IPS DF 6.9 (cell line): ENCODE results near the gene CFAP65.

Experiments used
- DNase-seq: peaks from one replicate; pipeline ENCODE4 v3.0.0-alpha.2; 2013; ENCODE audit warnings: low read depth, low spot score
- H3K27ac ChIP-seq: one replicate; pipeline ENCODE4 v1.5.1; 2013; ENCODE audit warnings: low read length, control low read depth
- H3K27me3 ChIP-seq: 2 replicates; pipeline ENCODE4 v1.6.1; 2013; ENCODE audit warnings: mild to moderate bottlenecking, low read length; ENCODE audit not compliant: control insufficient read depth, insufficient read depth
- H3K36me3 ChIP-seq: 2 replicates; pipeline ENCODE4 v1.6.1; 2013; ENCODE audit warnings: low read length; ENCODE audit not compliant: control insufficient read depth, insufficient read depth
- H3K4me1 ChIP-seq: 2 replicates; pipeline ENCODE4 v1.6.1; 2013; ENCODE audit warnings: low read length; ENCODE audit not compliant: control insufficient read depth, insufficient read depth
- H3K4me3 ChIP-seq: 2 replicates; pipeline ENCODE4 v1.5.1; 2013; ENCODE audit warnings: mild to moderate bottlenecking, low read length
- H3K9me3 ChIP-seq: 2 replicates; pipeline ENCODE4 v1.6.1; 2013; ENCODE audit warnings: low read length, inconsistent platforms; ENCODE audit not compliant: control insufficient read depth, insufficient read depth
- WGBS: extraction: QIAGEN DNeasy Blood & Tissue Kit; methylation state at CpG from one replicate; pipeline ENCODE4 v1.1.7; 2013; ENCODE audit warnings: mixed read lengths, missing lambda C conversion rate; ENCODE audit not compliant: insufficient read length, insufficient coverage; 5-methylcytosine and 5-hydroxymethylcytosine counted together

Gene CFAP65

DNA sequence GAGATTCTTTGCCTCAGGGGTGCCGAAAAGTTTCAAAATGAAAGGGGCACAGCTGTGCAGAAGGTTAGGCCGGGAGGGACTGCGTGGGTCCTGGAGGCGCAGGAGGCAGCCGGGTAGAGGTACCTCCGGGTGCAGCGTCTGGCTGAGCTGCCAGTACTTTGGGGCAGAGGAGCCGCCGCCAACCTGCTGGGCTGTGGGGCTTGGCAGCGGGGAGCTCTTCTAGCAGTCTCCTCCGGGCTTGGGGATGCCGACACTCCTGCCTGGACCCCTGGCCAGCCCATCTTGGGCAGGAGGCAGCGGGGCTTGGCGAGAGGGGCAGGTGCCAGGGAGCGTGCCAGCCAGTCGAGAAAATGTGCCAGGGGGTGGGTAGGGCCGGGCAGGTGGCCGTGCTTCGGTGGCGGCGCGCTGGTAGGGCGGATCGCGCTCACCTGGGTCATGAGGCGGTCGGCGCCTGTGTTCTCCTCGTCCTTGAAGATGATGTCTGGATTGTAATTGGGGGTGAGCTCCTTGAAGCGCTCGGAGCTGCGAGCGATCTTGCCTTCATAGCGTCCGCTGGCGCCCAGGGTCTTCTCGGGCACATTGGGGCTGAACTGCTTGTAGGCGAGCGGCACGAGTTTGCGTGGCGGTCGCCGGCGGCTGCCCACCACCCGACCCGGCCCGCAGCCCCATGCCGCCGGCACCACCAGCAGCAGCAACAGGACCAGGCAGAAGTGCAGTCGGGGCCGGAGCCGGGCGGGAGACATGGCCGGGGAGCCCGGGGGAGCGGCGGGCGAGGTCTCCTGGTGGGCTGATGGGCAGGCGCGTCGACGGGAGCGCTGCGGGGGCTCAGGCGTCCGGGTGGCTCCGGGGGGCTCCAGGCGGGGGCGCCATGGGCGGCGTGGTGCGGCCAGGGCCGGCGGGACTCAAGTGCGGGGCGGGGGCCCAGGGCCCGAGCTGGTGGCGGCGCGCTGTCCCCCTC, 18.7 kb upstream of the CFAP65 start:
- Histone ChIP-seq H3K36me3 (no peaks in the 10 kb centered on the region), H3K9me3 (no peaks in the 10 kb centered on the region), H3K4me1 (peaks cover 1% of the 10 kb centered on the region; the same call in 1 of the 2 replicates), H3K27ac (no peak overlapping the region), H3K4me3 (no peak overlapping the region), H3K27me3 (peaks cover 69% of the 10 kb centered on the region)
- DNase-seq: no peak
- WGBS: no CpG with 5 or more reads among the region's 81 CpGs

DNA sequence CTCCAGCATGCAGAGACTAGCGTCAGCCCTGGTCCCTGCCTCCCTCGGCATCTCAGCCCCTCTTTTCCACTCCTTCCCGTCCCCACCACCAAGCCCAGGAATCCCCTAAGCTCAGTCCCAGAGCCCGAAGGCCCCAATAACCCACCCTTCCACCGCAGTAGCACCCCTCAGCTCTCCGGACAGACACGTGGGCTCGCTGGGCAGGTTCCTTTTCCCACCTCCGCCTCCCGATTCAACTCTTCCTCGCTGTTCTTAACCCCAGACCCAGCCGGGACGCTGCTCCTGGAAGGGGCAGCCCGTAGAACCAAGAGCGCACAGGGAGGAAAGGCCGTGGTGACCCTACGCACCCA, 18.0 kb upstream of the CFAP65 start:
- Histone ChIP-seq H3K4me3 (no peak overlapping the region), H3K9me3 (no peaks in the 10 kb centered on the region), H3K27ac (no peak overlapping the region), H3K4me1 (peaks cover 1% of the 10 kb centered on the region; the same call in 1 of the 2 replicates), H3K36me3 (no peaks in the 10 kb centered on the region), H3K27me3 (peaks cover 69% of the 10 kb centered on the region)
- WGBS: no CpG with 5 or more reads among the region's 17 CpGs
- no peak for DNase-seq

DNA sequence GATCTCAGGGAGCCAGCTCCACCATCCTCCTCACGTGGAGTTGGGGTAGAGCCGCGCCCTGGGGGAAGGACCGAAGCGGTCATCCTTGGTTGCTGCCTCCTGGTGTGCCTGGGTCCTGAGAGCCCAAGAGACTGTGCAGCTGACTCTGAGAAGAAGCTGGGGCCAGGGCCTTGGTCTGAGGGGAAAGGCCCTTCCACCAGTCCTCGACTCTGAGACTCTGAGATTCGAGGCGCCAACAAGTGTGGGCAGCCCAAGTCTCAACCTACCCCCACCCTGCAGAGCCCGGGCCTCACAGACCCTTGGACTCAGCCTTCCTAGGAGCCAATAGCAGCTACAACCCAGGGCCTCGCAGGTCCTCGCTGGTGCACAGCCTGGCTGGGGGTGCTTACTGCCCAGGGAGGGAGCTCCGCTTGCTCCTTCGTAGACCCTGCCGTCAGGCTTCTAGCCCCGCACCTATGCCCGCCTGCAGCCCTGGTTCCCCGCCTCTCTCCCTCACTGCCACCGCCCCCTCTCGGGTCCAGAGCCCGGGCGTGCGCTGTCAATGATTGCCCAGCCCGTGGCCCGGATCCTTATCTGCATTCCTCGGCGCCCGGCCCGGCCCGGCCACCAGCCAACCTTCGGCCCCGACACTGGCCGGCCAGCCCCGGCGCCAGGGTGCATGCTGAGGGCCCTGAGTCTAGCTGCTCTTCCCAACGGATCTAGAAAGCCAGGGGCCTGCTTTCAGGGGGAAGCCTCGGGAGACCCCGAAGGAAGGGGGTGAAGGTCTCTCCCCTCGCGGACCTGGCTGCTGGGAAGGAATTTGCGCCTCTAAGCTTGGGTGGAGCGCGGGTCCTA, 17.4 kb upstream of the CFAP65 start:
- H3K4me3 ChIP-seq: no peak overlapping the region

DNA sequence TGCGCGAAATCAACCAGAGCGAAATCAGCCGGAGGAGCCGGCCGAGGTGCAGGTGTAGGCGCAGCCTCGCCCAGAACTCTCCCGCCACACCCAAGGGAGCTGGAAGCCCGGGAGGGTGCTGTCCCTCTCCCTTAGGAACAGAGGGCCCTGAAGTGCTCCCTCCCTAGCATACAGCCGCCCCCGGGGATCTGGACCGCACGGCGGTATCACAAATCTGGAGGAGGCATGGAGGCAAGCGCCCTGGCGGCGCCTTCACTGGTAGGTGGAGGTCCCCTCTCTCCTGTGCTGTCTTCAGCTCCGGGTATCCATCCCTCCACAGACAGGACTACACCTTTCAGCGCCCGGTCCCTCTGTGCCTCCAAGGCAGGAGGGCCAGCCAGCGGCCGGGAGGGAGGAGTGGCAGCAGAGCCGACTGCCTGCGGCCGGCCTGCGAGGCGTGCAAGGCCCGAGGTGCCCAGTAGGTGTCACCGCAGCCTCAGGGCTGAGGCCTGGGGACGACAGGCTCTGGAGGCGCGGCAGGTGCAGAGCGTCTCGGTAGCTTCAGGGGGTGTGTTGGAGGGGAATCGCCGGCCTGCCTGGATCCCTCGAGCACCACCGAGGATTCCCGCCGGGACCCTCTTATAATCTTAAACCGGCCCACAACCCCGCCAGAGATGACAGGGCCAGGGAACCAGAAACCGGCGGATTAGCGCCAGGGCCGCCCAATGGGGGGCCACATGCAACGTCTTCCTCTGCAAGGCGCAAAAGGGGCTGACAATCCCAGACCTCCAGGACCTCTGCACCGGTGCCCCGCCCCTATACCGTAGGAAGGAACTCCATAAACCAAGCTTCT, 16.6 kb upstream of the CFAP65 start:
- H3K27ac ChIP-seq: no peak overlapping the region
- H3K9me3 ChIP-seq: no peaks in the 10 kb centered on the region
- DNase-seq: peak; percentile 63
- no peaks in the 10 kb centered on the region for H3K36me3 ChIP-seq
- no peak overlapping the region; the same call in 1 of the 2 replicates for H3K4me3 ChIP-seq
- peaks cover 1% of the 10 kb centered on the region; the same call in 1 of the 2 replicates for H3K4me1 ChIP-seq
- H3K27me3 ChIP-seq: peaks cover 61% of the 10 kb centered on the region
- WGBS: no CpG with 5 or more reads among the region's 52 CpGs

More for the DNA sequence above, 17.4 kb upstream of the CFAP65 start:
- Histone ChIP-seq H3K9me3 (no peaks in the 10 kb centered on the region), H3K27me3 (peaks cover 69% of the 10 kb centered on the region), H3K4me1 (peaks cover 1% of the 10 kb centered on the region; the same call in 1 of the 2 replicates), H3K27ac (no peak overlapping the region), H3K36me3 (no peaks in the 10 kb centered on the region)
- WGBS: no CpG with 5 or more reads among the region's 42 CpGs
- no peak for DNase-seq

DNA sequence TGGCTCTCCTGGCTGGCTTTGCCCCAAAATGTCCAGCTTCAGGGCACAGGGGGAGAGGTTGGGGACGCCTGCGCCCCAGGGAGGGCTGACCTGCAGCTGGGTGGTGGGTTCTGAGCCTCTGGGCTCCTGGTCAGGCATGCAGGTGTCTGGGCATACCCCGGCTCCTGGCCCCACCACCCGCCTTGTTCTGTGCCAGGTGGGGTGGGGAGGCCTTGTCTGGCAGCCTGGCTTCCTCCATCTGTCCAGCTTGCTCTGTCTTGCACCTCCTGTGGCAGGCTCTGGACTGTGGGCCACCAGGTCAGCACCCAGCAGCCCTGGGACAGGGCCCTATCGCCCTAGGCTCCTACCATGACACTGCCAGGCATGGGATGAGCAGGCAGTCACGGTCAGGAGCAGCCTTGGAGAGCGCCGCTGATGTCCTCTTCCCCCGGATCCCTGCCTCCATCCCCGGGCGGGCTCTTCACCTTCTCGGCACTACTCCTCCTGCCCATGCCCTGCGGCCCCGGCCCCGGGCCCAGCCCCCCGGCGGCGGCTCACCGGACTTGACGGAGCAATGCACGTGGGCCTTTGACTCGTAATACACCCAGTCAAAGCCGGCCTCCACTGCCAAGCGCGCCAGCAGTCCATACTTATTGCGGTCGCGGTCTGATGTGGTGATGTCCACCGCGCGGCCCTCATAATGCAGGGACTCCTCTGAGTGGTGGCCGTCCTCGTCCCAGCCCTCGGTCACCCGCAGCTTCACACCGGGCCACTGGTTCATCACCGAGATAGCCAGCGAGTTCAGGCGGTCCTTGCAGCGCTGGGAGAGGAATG, 15.8 kb upstream of the CFAP65 start:
- no CpG with 5 or more reads among the region's 40 CpGs for WGBS
- no peak overlapping the region; the same call in 1 of the 2 replicates for H3K4me3 ChIP-seq

DNA sequence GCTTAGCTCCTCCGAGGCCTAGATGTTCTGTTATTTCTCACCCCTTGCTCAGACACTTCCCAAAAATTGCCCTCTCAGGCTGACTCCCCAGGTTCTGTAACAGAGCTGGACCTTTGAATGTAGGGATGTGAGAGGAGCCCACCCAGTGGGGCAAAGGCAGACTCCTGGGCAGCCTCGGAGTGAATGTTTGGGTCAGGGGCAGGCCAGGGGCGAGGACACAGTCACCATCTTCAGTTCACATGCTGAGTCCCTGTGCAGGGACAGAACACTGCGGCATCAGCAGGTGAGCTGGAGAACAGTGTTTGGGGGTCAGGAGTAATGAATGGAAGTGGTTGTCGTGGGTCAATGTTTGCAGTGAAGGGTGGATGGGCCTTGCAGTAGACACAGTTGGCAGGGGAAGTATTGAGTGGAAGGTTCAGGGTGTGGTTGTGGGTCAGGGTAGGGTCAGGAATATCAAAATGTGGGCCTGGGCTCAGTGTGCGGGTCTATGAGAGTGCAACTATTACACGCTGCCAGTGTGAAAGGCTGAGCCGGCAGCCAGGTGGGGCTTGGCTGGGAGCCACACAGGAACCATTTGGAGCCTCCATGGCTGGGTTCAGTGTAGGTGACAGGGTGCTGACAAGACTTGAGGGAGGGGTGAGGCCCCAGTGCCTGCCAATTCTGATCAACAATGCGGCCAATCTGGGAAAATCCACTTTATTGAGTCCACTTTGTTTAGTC, 15.0 kb upstream of the CFAP65 start:
- WGBS: no CpG with 5 or more reads among the region's 9 CpGs
- H3K27me3 ChIP-seq: peaks cover 51% of the 10 kb centered on the region
- H3K4me1 ChIP-seq: peaks cover 1% of the 10 kb centered on the region; the same call in 1 of the 2 replicates

More for the DNA sequence above, 15.8 kb upstream of the CFAP65 start:
- H3K27ac ChIP-seq: no peak overlapping the region
- no peaks in the 10 kb centered on the region for H3K9me3 ChIP-seq
- H3K4me1 ChIP-seq: peaks cover 1% of the 10 kb centered on the region; the same call in 1 of the 2 replicates
- DNase-seq: no peak
- H3K27me3 ChIP-seq: peaks cover 57% of the 10 kb centered on the region
- no peaks in the 10 kb centered on the region for H3K36me3 ChIP-seq

DNA sequence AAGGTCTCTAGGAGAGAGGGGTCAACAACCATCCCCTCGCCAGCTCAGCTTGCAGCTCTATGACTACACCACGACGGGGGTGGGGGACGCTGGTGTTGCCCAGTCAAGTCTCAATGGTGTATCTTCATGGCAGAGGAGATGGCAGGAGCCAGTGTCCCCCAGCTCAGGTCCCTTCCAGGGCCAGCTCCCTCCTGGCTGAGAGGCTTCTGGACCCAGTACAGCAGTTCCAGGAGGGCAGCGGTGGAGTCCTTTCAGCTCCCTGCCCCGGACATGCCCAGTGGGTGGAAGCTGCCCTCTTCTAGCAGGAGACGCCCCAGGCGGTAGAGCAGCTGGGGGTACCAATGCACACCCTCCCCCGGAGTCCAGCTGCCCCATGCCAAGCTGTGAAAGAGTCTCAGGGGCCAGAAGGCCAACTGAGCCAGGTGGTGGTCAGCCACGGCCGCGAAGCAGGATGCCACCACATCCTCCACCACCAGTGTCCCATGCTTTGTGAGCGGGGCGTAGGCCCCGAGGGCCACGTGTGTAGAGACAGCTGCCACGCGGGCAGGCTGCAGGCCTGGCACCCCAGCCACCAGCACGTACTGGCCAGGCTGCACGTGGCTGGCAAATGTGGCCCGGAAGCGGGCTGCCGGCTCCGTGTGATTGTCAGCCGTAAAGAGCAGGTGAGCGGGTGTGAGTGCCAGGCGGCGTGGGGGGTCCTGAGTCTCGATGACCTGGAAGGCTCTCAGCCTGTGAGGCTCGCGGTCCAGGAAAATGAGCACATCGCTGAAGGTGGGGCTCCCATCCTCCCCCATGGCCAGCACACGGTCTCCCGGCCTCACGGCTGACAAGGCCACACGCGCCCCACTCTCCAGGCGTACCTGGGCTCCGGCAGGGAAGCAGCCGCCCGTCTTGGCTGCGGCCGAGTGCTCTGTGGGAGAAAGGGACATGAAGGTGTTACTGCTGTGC, 13.9 kb upstream of the CFAP65 start:
- no peaks in the 10 kb centered on the region for H3K36me3 ChIP-seq
- H3K4me3 ChIP-seq: no peak overlapping the region
- 0 out of 2 replicates have a peak, but pooled peaks cover 1% of the 10 kb centered on the region for H3K4me1 ChIP-seq
- no peak for DNase-seq
- H3K27me3 ChIP-seq: peaks cover 42% of the 10 kb centered on the region
- no CpG with 5 or more reads among the region's 43 CpGs for WGBS
- no peaks in the 10 kb centered on the region for H3K9me3 ChIP-seq
- no peak overlapping the region for H3K27ac ChIP-seq

More for the DNA sequence above, 15.0 kb upstream of the CFAP65 start:
- Histone ChIP-seq H3K4me3 (no peak overlapping the region), H3K9me3 (no peaks in the 10 kb centered on the region), H3K36me3 (no peaks in the 10 kb centered on the region), H3K27ac (no peak overlapping the region)
- no peak for DNase-seq

DNA sequence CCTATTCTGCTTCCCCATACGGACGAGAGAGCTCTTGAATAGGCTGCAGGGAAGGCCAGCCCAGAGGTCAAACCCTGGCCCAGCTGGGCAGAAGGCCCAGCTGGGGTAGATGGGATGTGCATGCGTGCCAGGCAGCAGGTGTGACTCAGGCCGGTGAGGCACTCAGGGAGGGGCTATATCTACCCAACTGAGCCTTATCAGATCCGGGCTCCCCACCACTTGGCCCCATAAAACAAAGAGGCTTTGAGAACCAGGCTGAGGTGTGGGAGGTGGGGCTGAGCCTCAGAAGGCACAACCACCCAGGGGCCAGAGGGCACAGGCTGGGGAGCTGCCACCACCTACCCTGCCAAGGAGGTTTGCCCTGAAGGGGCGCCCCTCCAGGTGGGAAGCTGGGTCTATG, 8.0 kb upstream of the CFAP65 start:
- no peaks in the 10 kb centered on the region for H3K9me3 ChIP-seq
- no peak overlapping the region for H3K4me3 ChIP-seq
- H3K27ac ChIP-seq: no peak overlapping the region
- DNase-seq: no peak
- no peaks in the 10 kb centered on the region; the same call in 1 of the 2 replicates for H3K27me3 ChIP-seq
- H3K36me3 ChIP-seq: no peaks in the 10 kb centered on the region
- WGBS: no CpG with 5 or more reads among the region's 6 CpGs
- H3K4me1 ChIP-seq: no peaks in the 10 kb centered on the region
